ENCODE results near the gene DUOXA1.

The DUOXA1 gene

DNA sequence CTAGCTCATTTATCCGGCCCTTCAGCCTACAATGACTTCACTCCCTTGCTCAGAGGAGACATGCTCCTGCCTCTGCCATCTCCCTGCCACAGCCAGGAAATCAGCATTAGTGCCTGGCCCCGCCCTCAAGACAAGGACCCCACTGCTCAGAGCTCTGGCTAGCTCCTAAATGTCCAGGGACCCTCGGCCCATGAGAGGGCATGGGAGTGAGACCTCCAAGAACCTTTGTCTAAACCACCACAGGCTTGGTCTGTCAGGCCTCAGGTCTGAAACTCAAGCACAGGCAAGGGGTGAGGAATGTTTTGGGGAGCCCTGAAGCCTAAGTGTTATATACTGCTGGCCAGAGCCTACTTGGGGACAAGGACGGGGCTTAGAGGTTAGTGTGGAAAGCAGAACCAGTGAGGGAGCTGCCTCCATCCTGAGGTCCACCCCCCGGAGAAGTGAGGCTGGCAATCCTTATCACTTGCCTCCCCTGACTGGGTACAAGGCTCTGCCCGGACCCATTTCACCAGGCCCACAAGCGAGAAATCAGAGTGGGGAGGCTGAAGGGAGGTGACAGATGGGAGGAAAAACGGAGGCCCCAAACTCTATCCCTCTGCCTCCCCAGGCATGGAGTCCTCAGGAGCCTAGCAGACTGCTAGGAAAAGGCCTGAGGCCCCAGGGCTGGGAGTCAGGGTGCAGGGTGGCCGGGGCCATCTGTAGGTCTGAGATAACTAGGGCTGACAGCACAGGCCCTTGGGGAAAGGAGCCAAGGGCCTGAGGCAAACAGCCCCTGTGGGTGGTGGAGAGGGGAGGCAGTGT, 39.3 kb upstream of the DUOXA1 start:
- TF ChIP-seq, protein P1, sequence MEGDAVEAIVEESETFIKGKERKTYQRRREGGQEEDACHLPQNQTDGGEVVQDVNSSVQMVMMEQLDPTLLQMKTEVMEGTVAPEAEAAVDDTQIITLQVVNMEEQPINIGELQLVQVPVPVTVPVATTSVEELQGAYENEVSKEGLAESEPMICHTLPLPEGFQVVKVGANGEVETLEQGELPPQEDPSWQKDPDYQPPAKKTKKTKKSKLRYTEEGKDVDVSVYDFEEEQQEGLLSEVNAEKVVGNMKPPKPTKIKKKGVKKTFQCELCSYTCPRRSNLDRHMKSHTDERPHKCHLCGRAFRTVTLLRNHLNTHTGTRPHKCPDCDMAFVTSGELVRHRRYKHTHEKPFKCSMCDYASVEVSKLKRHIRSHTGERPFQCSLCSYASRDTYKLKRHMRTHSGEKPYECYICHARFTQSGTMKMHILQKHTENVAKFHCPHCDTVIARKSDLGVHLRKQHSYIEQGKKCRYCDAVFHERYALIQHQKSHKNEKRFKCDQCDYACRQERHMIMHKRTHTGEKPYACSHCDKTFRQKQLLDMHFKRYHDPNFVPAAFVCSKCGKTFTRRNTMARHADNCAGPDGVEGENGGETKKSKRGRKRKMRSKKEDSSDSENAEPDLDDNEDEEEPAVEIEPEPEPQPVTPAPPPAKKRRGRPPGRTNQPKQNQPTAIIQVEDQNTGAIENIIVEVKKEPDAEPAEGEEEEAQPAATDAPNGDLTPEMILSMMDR (IDR thresholded peaks at IDR 0.05; ENCODE audit: insufficient read depth, low read depth, low read length, missing control alignments), result no peak
- no peak overlapping the region for H3K4me3 ChIP-seq (ENCODE audit: low read depth, low read length)
- no peak for DNase-seq (ENCODE audit: low read depth)

DNA sequence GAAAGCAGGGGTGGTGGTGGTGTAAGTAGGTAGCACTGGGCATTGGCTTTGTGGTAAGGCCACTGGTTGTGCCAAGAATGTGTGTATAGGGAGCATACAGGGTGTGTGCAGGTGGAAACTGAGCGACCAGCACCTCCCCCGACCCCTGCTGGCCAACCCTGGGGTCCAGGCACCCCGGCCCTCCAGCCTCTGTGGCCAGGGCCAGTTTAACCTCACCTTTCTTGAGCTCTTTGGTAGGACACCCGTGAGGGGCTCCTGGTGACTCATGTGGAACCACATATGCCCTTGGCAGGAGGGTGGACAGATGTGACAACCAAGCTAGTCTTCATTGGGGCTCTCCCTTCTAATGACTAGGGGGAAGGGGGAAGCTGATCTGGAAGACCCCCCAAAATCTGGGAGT, 38.6 kb upstream of the DUOXA1 start:
- DNase-seq (ENCODE audit: low read depth), result no peak
- TF ChIP-seq, protein P1 (IDR thresholded peaks at IDR 0.05; ENCODE audit: insufficient read depth, low read depth, low read length, missing control alignments), result no peak
- H3K4me3 ChIP-seq (ENCODE audit: low read depth, low read length), result no peak overlapping the region

DNA sequence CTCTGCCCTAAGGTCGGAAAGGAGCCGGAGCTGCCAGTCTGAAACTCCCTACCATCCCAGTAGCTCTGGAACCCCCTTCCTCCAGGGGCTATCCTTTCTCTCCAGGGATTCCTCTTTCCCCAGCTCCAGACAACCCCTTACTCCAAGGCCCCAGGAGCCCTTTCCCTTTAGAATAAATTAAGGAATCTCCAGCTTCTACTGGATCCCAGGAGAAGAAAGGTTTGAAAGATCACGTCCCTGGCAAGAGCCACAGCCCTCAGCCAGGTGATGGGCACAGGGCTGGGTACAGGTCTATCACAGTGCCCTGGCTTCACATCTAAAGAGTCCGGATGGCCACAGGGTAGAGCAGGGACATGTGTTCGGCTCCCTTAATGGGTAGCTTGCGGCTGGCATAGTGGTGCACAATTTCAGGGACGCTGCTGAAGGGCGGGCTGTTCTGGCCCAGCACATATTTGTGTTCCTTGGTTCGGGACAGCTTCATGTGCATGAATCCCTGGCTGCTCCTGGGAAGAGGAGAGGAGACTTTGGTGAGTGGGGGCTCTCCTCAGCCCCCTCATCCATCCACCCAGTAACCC, 38.0 kb upstream of the DUOXA1 start:
- no peak for DNase-seq (ENCODE audit: low read depth)
- TF ChIP-seq, protein P1 (IDR thresholded peaks at IDR 0.05; ENCODE audit: insufficient read depth, low read depth, low read length, missing control alignments), result no peak
- no peak overlapping the region; the same call in 1 of the 2 replicates for H3K4me3 ChIP-seq (ENCODE audit: low read depth, low read length)

DNA sequence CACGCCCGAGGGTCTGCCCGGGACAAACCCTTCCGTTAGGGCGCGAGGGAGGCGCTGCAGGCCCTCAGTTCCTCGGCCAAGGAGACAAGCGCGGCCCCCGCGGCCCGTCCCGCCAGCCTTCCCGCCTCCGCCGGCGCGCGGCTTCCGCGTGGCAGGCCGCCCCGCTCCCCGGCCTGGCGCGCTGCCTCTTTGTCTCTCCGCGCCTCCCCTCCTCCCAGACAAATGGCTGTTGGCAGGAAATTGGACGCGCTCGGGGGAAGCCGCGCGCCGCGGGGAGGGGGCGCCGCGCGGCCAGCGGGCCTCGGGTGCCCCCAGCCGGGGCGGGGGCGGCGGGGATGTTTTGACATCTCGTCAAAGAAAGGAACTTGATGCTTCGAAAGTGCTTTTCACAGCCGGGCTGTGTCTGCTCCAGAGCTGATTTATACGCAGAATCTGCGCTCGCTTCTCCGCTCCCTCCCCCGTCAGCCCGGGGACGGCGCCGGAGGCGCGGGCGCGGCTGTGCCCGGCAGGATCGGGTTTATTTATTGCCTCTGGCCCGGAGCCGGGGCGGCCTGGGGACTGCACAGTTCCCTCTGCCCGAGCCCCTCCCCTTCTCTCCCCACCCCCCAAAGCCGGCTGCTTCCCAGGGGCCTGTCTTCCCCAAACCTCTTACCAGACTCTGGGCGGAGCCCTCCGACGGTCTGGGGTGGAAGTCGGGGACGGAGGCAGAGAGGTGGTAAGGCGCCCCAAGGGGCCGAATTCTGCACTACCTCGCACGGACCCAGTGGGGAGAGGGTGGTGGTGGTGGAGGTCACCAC, 37.4 kb upstream of the DUOXA1 start:
- peak overlapping the region; percentile 58 for H3K4me3 ChIP-seq (ENCODE audit: low read depth, low read length)
- DNase-seq (ENCODE audit: low read depth), result peak; percentile 93
- TF ChIP-seq, protein P1 (IDR thresholded peaks at IDR 0.05; ENCODE audit: insufficient read depth, low read depth, low read length, missing control alignments), result peak; percentile 82

DNA sequence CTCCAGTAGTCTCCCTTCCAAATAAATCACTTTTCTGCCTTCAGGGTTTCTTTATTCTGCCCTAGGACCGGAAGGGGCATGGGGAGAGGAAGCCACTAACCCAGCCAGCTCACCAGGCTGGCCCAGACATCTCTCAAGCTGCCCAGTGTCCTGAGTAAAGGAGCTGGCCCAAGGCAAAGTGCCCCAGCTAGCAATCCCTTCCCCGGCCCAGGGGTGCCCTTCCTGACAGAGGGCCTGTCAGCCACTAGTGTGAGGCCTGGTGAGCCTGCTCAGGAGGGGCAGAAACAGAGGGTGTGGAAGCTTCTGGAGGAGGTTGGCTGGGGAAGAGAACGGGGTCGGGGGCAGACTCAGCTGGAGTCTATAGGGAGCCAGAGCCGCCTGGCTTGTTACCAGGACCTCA, 35.9 kb upstream of the DUOXA1 start:
- H3K4me3 ChIP-seq (ENCODE audit: low read depth, low read length), result no peak overlapping the region
- no peak for DNase-seq (ENCODE audit: low read depth)
- TF ChIP-seq, protein P1 (IDR thresholded peaks at IDR 0.05; ENCODE audit: insufficient read depth, low read depth, low read length, missing control alignments), result no peak

DNA sequence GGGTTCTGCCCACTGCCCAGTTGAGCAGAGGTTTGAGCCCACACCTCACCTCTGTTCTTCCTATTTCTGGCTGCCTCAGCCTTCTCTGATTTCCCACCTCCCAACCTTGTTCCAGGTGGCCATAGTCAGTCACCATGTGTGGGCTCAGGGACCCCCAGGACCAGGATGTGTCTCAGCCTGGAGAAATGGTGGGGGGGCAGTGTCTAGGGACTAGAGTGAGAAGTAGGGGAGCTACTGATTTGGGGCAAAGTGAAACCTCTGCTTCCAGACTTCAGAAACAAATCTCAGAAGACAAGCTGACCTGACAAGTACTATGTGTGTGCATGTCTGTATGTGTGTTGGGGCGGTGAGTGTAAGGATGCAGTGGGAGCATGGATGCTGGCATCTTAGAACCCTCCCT, 35.2 kb upstream of the DUOXA1 start:
- TF ChIP-seq, protein P1 (IDR thresholded peaks at IDR 0.05; ENCODE audit: insufficient read depth, low read depth, low read length, missing control alignments), result no peak
- no peak for DNase-seq (ENCODE audit: low read depth)
- H3K4me3 ChIP-seq (ENCODE audit: low read depth, low read length), result no peak overlapping the region
